Heart left ventricle (tissue), 16 donors: Measurements from ENCODE around the gene KCNAB1. TPM values are rescaled to one million over a fixed set of nuclear protein-coding genes. Genes with fewer than 3 reads are reported as not detected.

Experiments
- ATAC-seq, 4 donors: fragments of 200-7000 bp; cut with Tn5 transposase; one replicate each; pipeline ENCODE4 v1.9.1; 2020 to 2022; ENCODE audit warnings: moderate library complexity in 4 of 4, mild to moderate bottlenecking in 3 of 4, moderate number of reproducible peaks in 1 of 4
- DNase-seq, 5 donors: peaks; one replicate each; pipeline ENCODE4 v3.0.0-alpha.2; 2020
- H3K27ac ChIP-seq, 12 donors: fragments of 200-600 bp; sonication (generic) in 4 of 12; one replicate each; pipeline versions ENCODE4 v1.5.0 to v1.8.0; 2016 to 2022; ENCODE audit warnings: mild to moderate bottlenecking in 2 of 12
- H3K27me3 ChIP-seq, 9 donors: fragments of 200-600 bp; sonication (generic) in 2 of 9; one replicate each; pipeline versions ENCODE4 v1.5.1 to v1.8.0; 2016 to 2022; ENCODE audit warnings: mild to moderate bottlenecking in 3 of 9
- H3K36me3 ChIP-seq, 9 donors: fragments of 200-600 bp; sonication (generic) in 2 of 9; one replicate each; pipeline versions ENCODE4 v1.5.0 to v1.8.0; 2018 to 2022; ENCODE audit warnings: mild to moderate bottlenecking in 2 of 9
- H3K4me1 ChIP-seq, 12 donors: fragments of 200-600 bp; sonication (generic) in 4 of 12; one replicate each; pipeline versions ENCODE4 v1.5.0 to v1.8.0; 2016 to 2022; ENCODE audit warnings: mild to moderate bottlenecking in 3 of 12
- H3K4me3 ChIP-seq, 12 donors: fragments of 200-600 bp; sonication (generic) in 4 of 12; one replicate each; pipeline versions ENCODE4 v1.5.0 to v1.8.0; 2017 to 2022; ENCODE audit warnings: mild to moderate bottlenecking in 9 of 12, moderate library complexity in 4 of 12
- H3K9me3 ChIP-seq, 12 donors: fragments of 200-600 bp; sonication (generic) in 4 of 12; one replicate each; pipeline versions ENCODE4 v1.5.0 to v1.8.0; 2016 to 2022; ENCODE audit warnings: mild to moderate bottlenecking in 1 of 12
- POLR2A ChIP-seq, 2 donors: fragments of 450-650 bp; IDR thresholded peaks; one replicate each; pipeline ENCODE4 v1.6.1; 2017; ENCODE audit warnings: antibody characterized with exemption in 2 of 2, mild to moderate bottlenecking in 2 of 2, moderate library complexity in 2 of 2
- WGBS, 4 donors: extraction: QIAGEN DNeasy Blood & Tissue Kit in 2 of 4; methylation state at CpG; one replicate each; pipeline versions ENCODE4 v1.1.5 to v1.1.7; 2013 to 2018; 5-methylcytosine and 5-hydroxymethylcytosine counted together
- intact Hi-C, 10 donors: fragments of 100-400 bp; cut with DNase I; formaldehyde crosslinking; loops; one replicate each; pipeline versions ENCODE4 v1.11.1 to v1.14.2; 2022
- polyA plus RNA-seq, 2 donors: library from polyadenylated mRNA; stranded (reverse); fragments of 200-250 nt; gene quantifications; one replicate each; pipeline ENCODE4 v1.2.3, GENCODE V29; 2013
- total RNA-seq, 9 donors: library from RNA; depleted of rRNA in 2 of 9; stranded (reverse); fragments of >200 nt in 2 of 9; fragmentation: NEBNext Ultra II Directional in 3 of 9; extraction: Animal tissue kit (Norgen Biotek cat#: 25700) in 3 of 9; gene quantifications; one replicate each; pipeline versions ENCODE4 v1.1.0 to v1.2.4, GENCODE V29; 2016 to 2023
- TF ChIP-seq, protein P1 (sequence below), 12 donors: fragments of 200-600 bp; sonication (generic) in 4 of 12; IDR thresholded peaks; one replicate each; pipeline versions ENCODE4 v1.5.0 to v1.8.0; 2018 to 2022; ENCODE audit warnings: antibody characterized with exemption in 12 of 12, mild to moderate bottlenecking in 5 of 12
- donor health status: ischemic (EF 13 %, LVEDD 7.1; RV severe dilation, severe dysfunction).
- donor health status: healthy with polysubstance abuse.
- donor health status: DM: no; HTN: yes; CAD: no.
- donor health status: DM: no; HTN: no; CAD: no.
- donor health status: ischemic (EF 25% LVEDD 6.9; RV normal size, moderate dysfunction).
- donor health status: ischemic (EF 25% LVEDD 5.7; RV mildly dilated, moderate dysfunction).
- donor health status: healthy.
- donor health status: DM: yes; HTN: yes; CAD: no.
- donor health status: ischemic (EF 35%, LVEDD 5.7; RV mildly dilated, moderate dysfunction).
- donor health status: nonischemic (EF 11% LVEDD 7.7; RV severe dilation, severe dysfunction).
- donor health status: DM: yes; HTN: yes; CAD: no.
- donor health status: PGD.
- donor health status: ischemic (EF 29% LVEDD 5.4; RV normal size, mild dysfunction).
- donor health status: nonischemic (EF 23%, LVEDD 6.1; RV moderate dilation, normal function).

KCNAB1 gene
- total and polyA plus RNA-seq, 11 donors: 1.1 to 3.5 (median 2.3) TPM

DNA sequence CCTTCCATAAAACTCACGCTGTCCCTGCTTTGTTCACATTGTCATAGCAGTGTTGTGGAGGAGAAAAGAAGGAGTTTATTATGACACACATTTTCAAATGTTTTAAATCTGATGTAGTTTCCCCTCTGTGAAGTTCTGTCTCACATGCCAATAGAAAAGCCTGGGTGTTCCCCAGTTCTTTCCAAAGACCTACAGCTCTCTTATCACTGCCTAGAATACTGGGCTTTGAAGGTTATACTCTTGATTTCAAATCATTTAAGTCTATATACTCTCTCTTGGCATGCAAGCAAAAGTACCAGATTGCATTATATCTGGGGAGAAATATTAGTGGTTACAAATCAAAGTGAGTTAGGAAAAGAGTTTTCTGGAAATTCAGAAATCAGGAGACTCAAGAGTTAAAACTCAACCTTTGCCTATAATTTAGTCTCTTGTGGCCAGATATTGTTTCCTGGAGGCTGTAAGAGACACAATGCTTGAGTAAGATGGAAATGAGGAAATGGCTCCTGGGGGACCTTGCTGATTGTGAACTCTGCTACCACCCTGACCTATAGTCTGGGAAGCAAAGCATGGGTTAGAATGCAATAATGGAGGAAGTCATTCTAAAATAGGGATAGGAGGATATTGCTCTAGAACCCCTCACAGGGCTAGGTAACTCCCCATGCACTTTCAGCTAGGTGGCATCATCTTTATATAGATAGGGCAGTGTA lies 182.8 kb downstream of the KCNAB1 start:
- intact Hi-C loops: no loop called here
- no peak overlapping the region for H3K4me3 ChIP-seq
- no peaks in the 10 kb centered on the region for H3K9me3 ChIP-seq
- no peaks in the 10 kb centered on the region for H3K27me3 ChIP-seq
- H3K36me3 ChIP-seq: no peaks in the 10 kb centered on the region
- 73 to 83% (median 78%) methylated on average over 1 of the region's 1 CpG for WGBS, 4 donors
- ATAC-seq (no peak), DNase-seq (no peak)
- H3K4me1 ChIP-seq: peaks cover 0 to 65% (median 14%) of the 10 kb centered on the region in 12 donors
- TF ChIP-seq, protein P1, sequence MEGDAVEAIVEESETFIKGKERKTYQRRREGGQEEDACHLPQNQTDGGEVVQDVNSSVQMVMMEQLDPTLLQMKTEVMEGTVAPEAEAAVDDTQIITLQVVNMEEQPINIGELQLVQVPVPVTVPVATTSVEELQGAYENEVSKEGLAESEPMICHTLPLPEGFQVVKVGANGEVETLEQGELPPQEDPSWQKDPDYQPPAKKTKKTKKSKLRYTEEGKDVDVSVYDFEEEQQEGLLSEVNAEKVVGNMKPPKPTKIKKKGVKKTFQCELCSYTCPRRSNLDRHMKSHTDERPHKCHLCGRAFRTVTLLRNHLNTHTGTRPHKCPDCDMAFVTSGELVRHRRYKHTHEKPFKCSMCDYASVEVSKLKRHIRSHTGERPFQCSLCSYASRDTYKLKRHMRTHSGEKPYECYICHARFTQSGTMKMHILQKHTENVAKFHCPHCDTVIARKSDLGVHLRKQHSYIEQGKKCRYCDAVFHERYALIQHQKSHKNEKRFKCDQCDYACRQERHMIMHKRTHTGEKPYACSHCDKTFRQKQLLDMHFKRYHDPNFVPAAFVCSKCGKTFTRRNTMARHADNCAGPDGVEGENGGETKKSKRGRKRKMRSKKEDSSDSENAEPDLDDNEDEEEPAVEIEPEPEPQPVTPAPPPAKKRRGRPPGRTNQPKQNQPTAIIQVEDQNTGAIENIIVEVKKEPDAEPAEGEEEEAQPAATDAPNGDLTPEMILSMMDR (IDR thresholded peaks at IDR 0.05): no peak
- no peak for TF ChIP-seq POLR2A (IDR thresholded peaks at IDR 0.05)
- peak overlapping the region in 3 of 12 donors; percentile 1 to 18 (median 4) for H3K27ac ChIP-seq

DNA sequence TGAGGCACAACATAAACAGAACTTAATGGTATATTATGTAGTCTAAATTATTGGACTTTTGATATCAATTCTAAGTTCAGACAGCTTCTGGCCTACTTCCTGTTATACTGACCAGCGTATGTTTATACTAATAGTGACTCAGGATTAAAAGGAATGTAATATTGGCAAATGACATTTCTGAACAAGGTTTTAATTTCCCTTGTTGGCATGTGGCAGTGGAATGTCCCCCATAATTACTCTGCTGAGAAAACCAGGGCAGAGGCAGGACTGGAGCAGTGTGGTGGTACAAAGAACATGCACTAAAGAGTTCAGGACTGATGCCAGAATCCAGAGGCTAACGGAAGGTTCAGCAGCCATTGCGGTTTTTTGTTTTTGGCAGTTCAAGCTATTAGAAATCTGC lies 184.0 kb downstream of the KCNAB1 start:
- ATAC-seq: peak in 2 of 4 donors; percentile 35 to 49
- H3K4me1 ChIP-seq: peaks cover 0 to 56% (median 12%) of the 10 kb centered on the region in 12 donors
- H3K36me3 ChIP-seq: no peaks in the 10 kb centered on the region
- DNase-seq: no peak
- H3K27me3 ChIP-seq: no peaks in the 10 kb centered on the region
- WGBS, 4 donors: 52 to 74% (median 66%) methylated on average over 3 of the region's 3 CpGs
- no peak overlapping the region for H3K4me3 ChIP-seq
- intact Hi-C loops: no loop called here
- no peaks in the 10 kb centered on the region for H3K9me3 ChIP-seq
- H3K27ac ChIP-seq: peak overlapping the region in 3 of 12 donors; percentile 1 to 25 (median 14)
- TF ChIP-seq POLR2A (IDR thresholded peaks at IDR 0.05): no peak
- TF ChIP-seq, protein P1 (IDR thresholded peaks at IDR 0.05): no peak

DNA sequence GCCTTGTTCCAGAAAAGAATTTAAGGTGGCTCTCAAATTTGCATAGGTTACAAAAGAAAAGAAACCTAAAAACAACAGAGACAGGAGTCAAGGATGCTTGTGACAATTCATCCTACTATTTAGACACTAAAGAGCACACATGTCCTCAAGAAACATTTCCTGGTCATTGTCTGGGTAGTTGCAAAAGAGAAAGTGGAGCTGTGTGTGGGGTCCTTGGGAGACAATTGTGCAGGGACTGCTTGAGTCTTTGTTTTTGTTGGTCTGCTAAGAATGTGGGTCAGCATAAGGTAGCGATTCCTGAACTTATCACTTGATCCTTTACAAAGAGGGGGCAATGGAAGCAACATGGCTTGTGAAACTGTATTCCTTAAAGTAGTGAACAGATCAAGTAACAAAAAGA lies 185.3 kb downstream of the KCNAB1 start:
- H3K27ac ChIP-seq: no peak overlapping the region
- no peak overlapping the region for H3K4me3 ChIP-seq
- WGBS, 4 donors: 68 to 94% (median 80%) methylated on average over 1 of the region's 1 CpG
- H3K9me3 ChIP-seq: no peaks in the 10 kb centered on the region
- no peaks in the 10 kb centered on the region for H3K27me3 ChIP-seq
- H3K36me3 ChIP-seq: no peaks in the 10 kb centered on the region
- no peak for ATAC-seq
- intact Hi-C loops: no loop called here
- peaks cover 0 to 46% (median 7%) of the 10 kb centered on the region in 12 donors for H3K4me1 ChIP-seq
- no peak for DNase-seq
- no peak for TF ChIP-seq POLR2A (IDR thresholded peaks at IDR 0.05)
- TF ChIP-seq, protein P1 (IDR thresholded peaks at IDR 0.05): no peak

DNA sequence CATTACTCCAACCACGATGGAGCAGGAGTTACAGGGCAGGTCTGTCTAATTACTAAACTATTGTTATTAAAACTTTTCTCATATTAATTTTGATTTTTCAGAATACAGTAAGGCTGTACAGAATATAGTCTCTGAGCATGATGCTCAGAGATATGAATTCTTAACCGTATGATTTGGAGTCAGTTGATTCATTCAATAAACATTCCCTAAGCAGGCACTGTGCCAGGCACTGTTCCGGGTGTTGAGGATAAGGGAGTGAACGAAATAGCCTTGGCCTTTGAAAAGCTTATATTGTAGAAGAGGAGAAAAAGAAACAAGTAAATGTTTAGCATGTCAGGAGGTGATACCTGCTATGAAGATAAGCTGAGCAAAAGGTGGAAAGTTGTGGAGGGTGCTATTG lies 187.3 kb downstream of the KCNAB1 start:
- DNase-seq (peak; percentile 52 to 73 (median 67)), ATAC-seq (peak in 3 of 4 donors; percentile 46 to 75 (median 57))
- 25 to 41% (median 27%) methylated on average over 4 of the region's 4 CpGs for WGBS, 4 donors
- Histone ChIP-seq H3K36me3 (no peaks in the 10 kb centered on the region), H3K4me3 (no peak overlapping the region), H3K27ac (no peak overlapping the region), H3K27me3 (peaks cover 0 to 3% (median 0%) of the 10 kb centered on the region in 9 donors), H3K4me1 (peaks cover 0 to 33% (median 7%) of the 10 kb centered on the region in 12 donors), H3K9me3 (no peaks in the 10 kb centered on the region)
- intact Hi-C loops: no loop called here
- TF ChIP-seq POLR2A (IDR thresholded peaks at IDR 0.05): no peak
- TF ChIP-seq, protein P1 (IDR thresholded peaks at IDR 0.05): no peak
